Measurements from ENCODE around the gene KRT85.
A peak's percentile ranks its signal among the peaks of the same experiment; 100 is the strongest.

The KRT85 gene

GRCh38 chr12:52394836-52395405 lies 27.6 kb upstream of the KRT85 start:
- DNase-seq (ENCODE audit: low spot score) = no peak

GRCh38 chr12:52392465-52393007 lies 25.3 kb upstream of the KRT85 start:
- DNase-seq (ENCODE audit: low spot score) = no peak

- DNase-seq (ENCODE audit: low spot score) = no peak
These were observed 24.3 kb upstream of the KRT85 start for GRCh38 chr12:52391618-52392002.

GRCh38 chr12:52390739-52391617 lies 23.7 kb upstream of the KRT85 start:
- DNase-seq (ENCODE audit: low spot score) = no peak

GRCh38 chr12:52389313-52390207 lies 22.3 kb upstream of the KRT85 start:
- DNase-seq (ENCODE audit: low spot score) = no peak

GRCh38 chr12:52387859-52388258 lies 20.6 kb upstream of the KRT85 start:
- DNase-seq (ENCODE audit: low spot score) = no peak

GRCh38 chr12:52385226-52385702 lies 18.0 kb upstream of the KRT85 start, which contains the start of gene KRT84:
KRT84 (minus strand) TSS chr12:52385652; CDS start chr12:52385585, 67 bp downstream.
- DNase-seq (ENCODE audit: low spot score) = no peak

- DNase-seq (ENCODE audit: low spot score) = no peak
These were observed 16.1 kb upstream of the KRT85 start for GRCh38 chr12:52383331-52383730.

- DNase-seq (ENCODE audit: low spot score) = no peak
These were observed 15.6 kb upstream of the KRT85 start for GRCh38 chr12:52382854-52383253.

GRCh38 chr12:52381206-52381605 lies 13.9 kb upstream of the KRT85 start:
- no peak for DNase-seq (ENCODE audit: low spot score)

- no peak for DNase-seq (ENCODE audit: low spot score)
These were observed 13.0 kb upstream of the KRT85 start for GRCh38 chr12:52380271-52380694.

GRCh38 chr12:52379536-52379935 lies 12.3 kb upstream of the KRT85 start:
- no peak for DNase-seq (ENCODE audit: low spot score)

- no peak for DNase-seq (ENCODE audit: low spot score)
These were observed 10.8 kb upstream of the KRT85 start for GRCh38 chr12:52378091-52378490.

- no peak for DNase-seq (ENCODE audit: low spot score)
These were observed 10.0 kb upstream of the KRT85 start for GRCh38 chr12:52377266-52377665.

GRCh38 chr12:52372216-52373154 lies 5.2 kb upstream of the KRT85 start:
- peak; percentile 78 for DNase-seq (ENCODE audit: low spot score)

GRCh38 chr12:52371716-52372115 lies 4.4 kb upstream of the KRT85 start:
- no peak for DNase-seq (ENCODE audit: low spot score)

GRCh38 chr12:52370926-52371608 lies 3.8 kb upstream of the KRT85 start:
- no peak for DNase-seq (ENCODE audit: low spot score)

GRCh38 chr12:52369809-52370208 lies 2.5 kb upstream of the KRT85 start:
- DNase-seq (ENCODE audit: low spot score) = no peak

GRCh38 chr12:52369211-52369610 lies 1.9 kb upstream of the KRT85 start:
- DNase-seq (ENCODE audit: low spot score) = no peak

GRCh38 chr12:52368508-52368907 lies 1.2 kb upstream of the KRT85 start:
- no peak for DNase-seq (ENCODE audit: low spot score)

All from RKO (cell line).